ENCODE data around the gene NFE2L1. TPM values are rescaled to one million over a fixed set of nuclear protein-coding genes. Genes with fewer than 3 reads are reported as not detected.

Gene NFE2L1
- total RNA-seq, 1 experiment from 2014 or later: 149 TPM

DNA sequence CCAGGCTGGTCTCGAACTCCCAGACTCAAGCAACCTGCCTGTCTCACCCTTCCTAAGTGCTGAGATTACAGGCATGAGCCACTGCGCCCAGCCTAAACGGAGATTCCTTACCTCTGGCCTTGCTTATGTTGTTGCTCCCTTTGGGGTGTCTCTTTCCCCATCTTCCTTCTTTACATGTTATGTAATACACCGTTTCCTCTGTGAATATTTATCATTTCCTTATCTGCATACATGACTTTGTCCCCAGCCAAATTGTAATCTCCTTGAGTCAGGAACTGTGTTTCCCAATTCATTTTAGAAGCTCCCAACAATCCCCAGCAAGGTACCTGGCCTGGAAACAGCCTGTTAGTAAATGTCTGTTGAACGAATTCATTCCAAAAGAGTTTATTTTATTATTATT lies 26.2 kb upstream of the NFE2L1 start:
- Histone ChIP-seq H3K4me3 (ENCODE audit: low read depth, low read length, poor library complexity, severe bottlenecking) (no peak overlapping the region), H3K36me3 (ENCODE audit: insufficient read depth, low read length, poor library complexity, severe bottlenecking) (no peaks in the 10 kb centered on the region), H3K27ac (ENCODE audit: low read depth, low read length, poor library complexity, severe bottlenecking) (peak overlapping the region; percentile 55), H3K27me3 (replicated peaks; ENCODE audit: insufficient read depth, low read depth, low read length, poor library complexity) (no peaks in the 10 kb centered on the region), H3K9me3 (ENCODE audit: low read depth, low read length, poor library complexity, severe bottlenecking) (no peaks in the 10 kb centered on the region), H3K4me1 (ENCODE audit: insufficient read depth, low read length, poor library complexity, severe bottlenecking) (peaks cover 53% of the 10 kb centered on the region)
- BruUV-seq (replicated peaks): no TSS peak
- no peak for TF ChIP-seq EZH2 (IDR thresholded peaks at IDR 0.05; ENCODE audit: borderline replicate concordance, low read depth, low read length, poor library complexity, severe bottlenecking)
- TF ChIP-seq, protein P1, sequence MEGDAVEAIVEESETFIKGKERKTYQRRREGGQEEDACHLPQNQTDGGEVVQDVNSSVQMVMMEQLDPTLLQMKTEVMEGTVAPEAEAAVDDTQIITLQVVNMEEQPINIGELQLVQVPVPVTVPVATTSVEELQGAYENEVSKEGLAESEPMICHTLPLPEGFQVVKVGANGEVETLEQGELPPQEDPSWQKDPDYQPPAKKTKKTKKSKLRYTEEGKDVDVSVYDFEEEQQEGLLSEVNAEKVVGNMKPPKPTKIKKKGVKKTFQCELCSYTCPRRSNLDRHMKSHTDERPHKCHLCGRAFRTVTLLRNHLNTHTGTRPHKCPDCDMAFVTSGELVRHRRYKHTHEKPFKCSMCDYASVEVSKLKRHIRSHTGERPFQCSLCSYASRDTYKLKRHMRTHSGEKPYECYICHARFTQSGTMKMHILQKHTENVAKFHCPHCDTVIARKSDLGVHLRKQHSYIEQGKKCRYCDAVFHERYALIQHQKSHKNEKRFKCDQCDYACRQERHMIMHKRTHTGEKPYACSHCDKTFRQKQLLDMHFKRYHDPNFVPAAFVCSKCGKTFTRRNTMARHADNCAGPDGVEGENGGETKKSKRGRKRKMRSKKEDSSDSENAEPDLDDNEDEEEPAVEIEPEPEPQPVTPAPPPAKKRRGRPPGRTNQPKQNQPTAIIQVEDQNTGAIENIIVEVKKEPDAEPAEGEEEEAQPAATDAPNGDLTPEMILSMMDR (conservative IDR thresholded peaks at IDR 0.05; ENCODE audit: low read depth, low read length): no peak
- peak; percentile 84 for DNase-seq (ENCODE audit: low spot score)
- CTCF ChIA-PET: interaction anchor here (1.5 kb wide), 1 partner anchor 44 kb away, joined by 4 read pairs; no protein-coding TSS in a partner anchor
- POLR2A ChIA-PET (ENCODE audit: low non-redundant PET): no interaction called here
- intact Hi-C loops (cut with micrococcal nuclease; ENCODE audit: unreplicated experiment): loop anchor here (10.0 kb wide), 1 partner anchor 353 kb away; no protein-coding TSS in a partner anchor

DNA sequence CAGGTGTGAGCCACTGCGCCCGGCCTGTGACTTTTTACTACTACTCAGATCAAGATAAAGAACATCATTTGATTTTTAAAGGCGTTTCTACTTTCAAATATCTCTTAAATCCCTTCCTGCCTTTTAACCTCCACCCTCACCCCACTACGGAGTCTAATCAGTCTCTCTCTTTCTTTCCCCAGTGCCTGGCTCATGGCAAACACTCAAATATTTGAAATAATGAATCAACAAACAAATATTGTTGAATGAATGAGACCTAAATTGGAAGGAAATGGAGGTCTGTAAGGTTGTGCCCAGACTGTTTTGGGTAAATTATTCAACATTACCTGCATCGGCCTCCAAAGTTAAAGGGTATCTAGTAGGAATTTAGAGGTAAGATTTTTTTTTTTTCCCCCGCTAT lies 25.3 kb upstream of the NFE2L1 start:
- ChIA-PET CTCF (interaction anchor here (1.5 kb wide), 1 partner anchor 44 kb away, joined by 4 read pairs; no protein-coding TSS in a partner anchor), POLR2A (ENCODE audit: low non-redundant PET) (no interaction called here)
- no peak for TF ChIP-seq EZH2 (IDR thresholded peaks at IDR 0.05; ENCODE audit: borderline replicate concordance, low read depth, low read length, poor library complexity, severe bottlenecking)
- TF ChIP-seq, protein P1 (conservative IDR thresholded peaks at IDR 0.05; ENCODE audit: low read depth, low read length): no peak
- DNase-seq (ENCODE audit: low spot score): no peak
- Histone ChIP-seq H3K36me3 (ENCODE audit: insufficient read depth, low read length, poor library complexity, severe bottlenecking) (no peaks in the 10 kb centered on the region), H3K4me1 (ENCODE audit: insufficient read depth, low read length, poor library complexity, severe bottlenecking) (peaks cover 47% of the 10 kb centered on the region), H3K27ac (ENCODE audit: low read depth, low read length, poor library complexity, severe bottlenecking) (peak overlapping the region; percentile 36), H3K9me3 (ENCODE audit: low read depth, low read length, poor library complexity, severe bottlenecking) (no peaks in the 10 kb centered on the region), H3K27me3 (replicated peaks; ENCODE audit: insufficient read depth, low read depth, low read length, poor library complexity) (no peaks in the 10 kb centered on the region), H3K4me3 (ENCODE audit: low read depth, low read length, poor library complexity, severe bottlenecking) (peak overlapping the region; percentile 46)
- no TSS peak for BruUV-seq (replicated peaks)
- intact Hi-C loops (cut with micrococcal nuclease; ENCODE audit: unreplicated experiment): loop anchor here (10.0 kb wide), 1 partner anchor 352 kb away; no protein-coding TSS in a partner anchor

- TF ChIP-seq, protein P1 (conservative IDR thresholded peaks at IDR 0.05; ENCODE audit: low read depth, low read length): peak; percentile 37; the same call in 1 of the 2 replicates
- TF ChIP-seq EZH2 (IDR thresholded peaks at IDR 0.05; ENCODE audit: borderline replicate concordance, low read depth, low read length, poor library complexity, severe bottlenecking): no peak
- intact Hi-C loops (cut with micrococcal nuclease; ENCODE audit: unreplicated experiment): loop anchor here (2.0 to 10.0 kb wide), 2 partner anchors 351 to 595 kb away; no protein-coding TSS in a partner anchor
- no peaks in the 10 kb centered on the region for H3K36me3 ChIP-seq (ENCODE audit: insufficient read depth, low read length, poor library complexity, severe bottlenecking)
- peak overlapping the region; percentile 57 for H3K27ac ChIP-seq (ENCODE audit: low read depth, low read length, poor library complexity, severe bottlenecking)
- DNase-seq (ENCODE audit: low spot score): peak; percentile 93
- POLR2A ChIA-PET (ENCODE audit: low non-redundant PET): no interaction called here
- CTCF ChIA-PET: no interaction called here
- peak overlapping the region; percentile 46 for H3K4me3 ChIP-seq (ENCODE audit: low read depth, low read length, poor library complexity, severe bottlenecking)
- peaks cover 44% of the 10 kb centered on the region for H3K4me1 ChIP-seq (ENCODE audit: insufficient read depth, low read length, poor library complexity, severe bottlenecking)
- H3K9me3 ChIP-seq (ENCODE audit: low read depth, low read length, poor library complexity, severe bottlenecking): no peaks in the 10 kb centered on the region
- no TSS peak for BruUV-seq (replicated peaks)
- no peaks in the 10 kb centered on the region for H3K27me3 ChIP-seq (replicated peaks; ENCODE audit: insufficient read depth, low read depth, low read length, poor library complexity)
Observed at GRCh38 chr17:48023400-48024148, 24.6 kb upstream of the NFE2L1 start.
